ENCODE results near the gene SFR1. TPM values are rescaled to one million over a fixed set of nuclear protein-coding genes. Genes with fewer than 3 reads are reported as not detected.

Gene SFR1
- total RNA-seq, 1 donor from 2014 or later, result 6.1 TPM

GRCh38 chr10:104104418-104104817 lies 17.6 kb upstream of the SFR1 start:
- DNase-seq (ENCODE audit: low spot score), result no peak

DNA sequence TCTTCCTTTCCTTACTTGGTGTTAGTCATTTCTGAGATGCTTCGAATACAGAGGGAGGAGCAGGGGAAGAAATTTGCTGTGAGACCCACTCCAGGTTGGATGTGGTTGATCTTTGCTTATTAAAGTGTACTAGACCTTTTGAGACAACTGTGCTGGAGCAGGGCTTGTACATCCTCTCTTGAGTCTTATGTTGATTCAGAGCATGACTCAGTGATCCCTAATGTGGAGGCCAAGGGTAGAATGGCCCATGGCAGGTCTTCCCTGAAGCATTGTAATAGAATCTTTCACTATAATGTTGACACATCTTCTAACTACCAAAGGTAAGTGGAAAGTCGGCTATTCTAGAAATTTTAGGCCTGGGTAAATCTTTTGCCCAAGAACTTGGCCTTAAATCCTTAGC lies 17.0 kb upstream of the SFR1 start:
- no peak for DNase-seq (ENCODE audit: low spot score)

DNA sequence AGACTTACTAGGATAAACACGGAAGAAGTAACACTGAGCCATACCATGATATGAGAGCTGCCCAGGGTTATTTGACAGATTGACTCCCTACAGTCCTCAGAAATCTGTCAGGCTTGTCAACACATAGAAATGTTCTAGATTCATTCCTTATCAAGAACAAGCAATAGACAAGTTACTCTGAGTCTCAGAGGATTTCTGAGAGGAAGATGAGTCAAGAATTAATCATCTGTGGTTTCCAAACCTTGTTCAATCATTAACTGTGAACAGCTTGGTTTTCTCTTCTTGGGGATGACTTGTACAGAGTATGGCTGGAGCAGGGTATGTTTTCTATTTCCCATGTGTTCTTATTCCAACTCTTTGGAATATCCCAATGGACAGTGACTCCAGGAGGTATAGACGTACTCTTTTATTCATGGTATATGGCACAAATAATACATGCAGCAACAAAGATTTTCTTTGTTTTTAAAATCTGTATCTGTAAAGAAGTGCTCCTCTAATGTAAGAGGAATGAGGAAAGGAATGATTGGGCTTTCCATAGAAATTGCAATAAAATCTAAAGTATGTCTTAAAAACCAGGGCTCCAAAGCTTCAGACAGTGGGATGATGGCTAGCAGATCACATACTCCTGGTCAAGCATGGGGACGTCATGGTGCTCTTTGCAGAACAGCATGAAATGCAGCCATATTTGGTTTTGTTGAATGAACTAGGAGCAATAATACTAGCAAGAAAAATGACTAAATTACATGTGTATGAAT lies 11.9 kb upstream of the SFR1 start:
- DNase-seq (ENCODE audit: low spot score), result no peak

DNA sequence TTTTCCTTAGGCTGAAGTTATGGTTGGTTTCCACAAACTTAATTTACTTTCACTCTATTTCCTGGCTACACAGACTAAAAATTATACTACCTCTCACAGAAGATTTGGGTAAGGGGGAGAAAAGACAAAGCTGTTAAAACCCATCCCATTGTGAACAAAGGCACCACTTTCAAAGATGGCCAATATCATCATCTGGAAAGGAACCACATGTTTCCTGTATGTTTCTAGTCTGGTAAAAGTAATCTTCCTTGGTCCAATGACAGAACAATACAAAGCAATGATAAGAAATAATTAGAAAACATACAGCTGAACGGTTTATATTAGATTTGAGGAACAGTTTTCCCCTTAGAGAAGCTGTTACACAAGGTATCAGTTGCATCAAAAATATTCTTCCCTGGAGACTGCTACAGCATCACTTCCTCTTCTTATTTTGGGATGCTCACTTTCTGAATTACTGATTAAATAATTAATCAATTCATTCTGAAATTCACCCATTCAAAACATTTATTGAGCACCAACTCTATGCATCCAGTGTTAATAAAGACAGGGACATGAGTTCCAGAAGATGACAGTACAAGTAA lies 8.5 kb upstream of the SFR1 start:
- DNase-seq (ENCODE audit: low spot score), result no peak

DNA sequence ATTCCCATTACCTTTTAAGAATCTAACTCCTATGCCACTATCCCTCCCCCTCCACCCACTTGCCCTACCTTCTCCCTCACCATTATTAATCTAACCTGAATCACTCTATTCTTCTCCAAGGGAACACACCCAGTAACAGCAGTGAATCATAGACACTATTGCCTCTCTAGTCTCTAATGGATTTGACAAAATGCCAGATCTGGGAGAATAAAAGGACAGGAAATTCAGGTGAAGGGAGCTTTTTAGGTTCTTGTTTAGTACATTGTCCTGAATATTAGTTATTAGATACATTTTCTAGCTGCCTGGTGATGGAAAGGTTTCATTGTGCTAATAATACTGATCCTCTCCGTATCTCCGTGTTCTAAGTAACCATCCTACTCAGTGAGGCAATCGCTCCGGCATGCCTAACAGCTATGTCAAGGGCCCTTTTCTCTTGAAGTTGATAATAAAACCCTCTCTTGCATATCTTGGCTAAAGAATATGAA lies 4.1 kb upstream of the SFR1 start:
- no peak for DNase-seq (ENCODE audit: low spot score)

- no peak for DNase-seq (ENCODE audit: low spot score)
Measured at GRCh38 chr10:104119996-104120395, 2.0 kb upstream of the SFR1 start.

- DNase-seq (ENCODE audit: low spot score), result no peak
Measured at GRCh38 chr10:104120512-104120902, 1.5 kb upstream of the SFR1 start.

DNA sequence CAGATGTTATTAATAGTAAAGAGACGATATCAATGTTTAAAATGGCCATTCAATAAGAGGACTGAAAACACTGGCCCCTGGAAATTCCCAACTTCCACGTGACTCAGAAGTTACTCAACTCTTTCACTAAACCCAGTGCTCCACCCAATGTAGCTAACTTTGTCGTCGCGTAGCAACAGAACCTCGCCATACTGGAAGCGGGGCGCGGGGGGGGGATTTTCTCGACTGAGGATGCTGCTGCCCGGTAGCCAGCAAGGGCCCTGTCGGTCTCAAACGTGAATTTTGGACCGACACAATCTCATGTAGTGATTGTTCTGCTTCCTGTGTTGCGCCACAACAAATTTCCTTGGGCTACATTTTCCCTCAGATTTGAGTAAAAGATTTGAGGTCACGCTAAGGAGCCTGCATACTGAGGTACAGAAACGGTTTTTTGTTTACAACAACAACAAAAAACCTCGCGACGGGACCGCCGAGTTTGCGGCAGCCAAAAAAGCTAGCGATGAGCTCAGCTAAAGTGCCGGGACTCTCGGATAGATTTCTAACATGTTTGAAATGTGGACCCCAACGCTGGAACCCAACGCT lies 977 bp upstream of the SFR1 start:
- DNase-seq (ENCODE audit: low spot score), result peak; percentile 92

GRCh38 chr10:104122225-104123107 lies 495 bp downstream of the SFR1 start:
- DNase-seq (ENCODE audit: low spot score), result no peak

- no peak for DNase-seq (ENCODE audit: low spot score)
Measured at GRCh38 chr10:104123397-104123796, 1.4 kb downstream of the SFR1 start.

GRCh38 chr10:104127411-104127810 lies 5.4 kb downstream of the SFR1 start:
- no peak for DNase-seq (ENCODE audit: low spot score)

DNA sequence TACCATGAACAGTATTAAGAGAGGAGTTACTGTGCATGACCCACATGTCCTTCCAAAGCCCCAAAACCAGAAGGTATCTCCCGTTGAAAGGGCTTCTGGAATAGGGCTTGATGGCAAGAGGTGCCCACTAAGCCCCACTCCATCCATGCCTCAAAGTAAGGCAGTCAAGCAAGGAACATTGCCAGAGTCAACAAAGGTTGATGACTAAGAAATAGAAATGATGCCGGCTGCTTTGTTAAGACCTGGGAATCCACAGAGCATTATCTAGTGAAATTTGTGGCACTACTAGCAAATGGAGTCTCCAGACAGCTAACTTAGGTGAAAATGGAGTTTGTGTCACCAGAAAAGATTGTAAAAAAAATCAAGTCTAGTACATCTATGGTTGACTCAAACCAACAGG lies 6.2 kb downstream of the SFR1 start:
- DNase-seq (ENCODE audit: low spot score), result no peak

DNA sequence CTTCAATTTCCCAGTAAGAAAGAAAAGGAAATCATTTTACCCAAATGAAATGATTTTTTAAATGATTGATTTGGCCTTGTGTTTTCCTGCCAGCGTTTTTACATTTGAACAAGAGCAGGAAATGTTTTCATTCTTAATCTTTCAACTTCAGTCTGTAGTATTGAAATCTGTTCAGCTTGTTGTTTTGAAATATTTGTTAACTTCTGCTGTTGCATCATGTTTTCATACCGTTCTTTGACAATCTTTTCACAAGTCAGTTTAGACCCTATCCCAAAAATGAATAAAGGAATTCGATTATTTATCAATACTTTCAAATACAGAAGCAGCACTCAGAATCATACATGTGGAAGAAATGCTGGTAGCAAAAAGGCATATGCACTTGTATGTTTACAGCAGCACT lies 8.1 kb downstream of the SFR1 start:
- DNase-seq (ENCODE audit: low spot score), result no peak

- no peak for DNase-seq (ENCODE audit: low spot score)
Measured at GRCh38 chr10:104138131-104138530, 16.2 kb downstream of the SFR1 start.

GRCh38 chr10:104139221-104139620 lies 17.2 kb downstream of the SFR1 start:
- DNase-seq (ENCODE audit: low spot score), result no peak

DNA sequence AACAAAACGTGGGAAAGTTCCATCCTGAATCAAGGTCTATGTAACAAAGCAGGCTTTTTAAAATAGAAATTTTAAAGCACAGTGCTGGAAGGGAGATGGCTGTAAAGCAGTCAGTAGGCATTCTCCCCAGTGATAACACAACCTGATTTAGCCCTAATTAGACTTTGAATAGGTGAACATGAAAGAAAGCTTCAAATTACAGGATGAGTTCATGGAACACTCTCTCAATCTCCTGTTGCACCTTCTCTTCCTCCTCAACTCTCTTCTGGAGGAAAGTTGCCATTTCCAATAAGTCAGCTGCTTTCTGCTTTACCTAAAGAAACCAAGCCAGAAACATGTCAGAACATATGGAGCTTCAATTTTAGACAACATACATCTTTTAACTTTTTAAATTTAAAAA lies 20.1 kb downstream of the SFR1 start:
- no peak for DNase-seq (ENCODE audit: low spot score)

DNA sequence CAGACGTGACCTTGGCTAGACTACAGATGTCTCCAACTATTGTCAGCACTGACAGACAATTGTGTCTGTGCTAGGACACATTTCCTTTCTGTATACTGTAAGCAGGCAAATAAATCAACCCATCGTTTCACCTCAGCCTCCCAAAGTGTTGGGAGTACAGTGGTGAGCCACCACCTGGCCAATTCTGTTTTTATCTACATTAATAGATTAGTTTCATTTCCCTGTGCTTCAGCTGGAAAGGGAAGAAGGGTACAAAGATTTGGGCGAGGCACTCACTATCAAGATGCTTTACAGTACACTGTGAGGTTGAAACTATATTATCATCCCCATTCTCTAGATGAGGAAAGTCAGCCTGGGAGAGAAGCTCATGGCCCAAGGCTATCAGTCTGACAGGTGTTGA lies 21.9 kb downstream of the SFR1 start:
- no peak for DNase-seq (ENCODE audit: low spot score)

- DNase-seq (ENCODE audit: low spot score), result no peak
Measured at GRCh38 chr10:104144931-104145330, 23.0 kb downstream of the SFR1 start.

- no peak for DNase-seq (ENCODE audit: low spot score)
Measured at GRCh38 chr10:104146882-104147281, 24.9 kb downstream of the SFR1 start.

DNA sequence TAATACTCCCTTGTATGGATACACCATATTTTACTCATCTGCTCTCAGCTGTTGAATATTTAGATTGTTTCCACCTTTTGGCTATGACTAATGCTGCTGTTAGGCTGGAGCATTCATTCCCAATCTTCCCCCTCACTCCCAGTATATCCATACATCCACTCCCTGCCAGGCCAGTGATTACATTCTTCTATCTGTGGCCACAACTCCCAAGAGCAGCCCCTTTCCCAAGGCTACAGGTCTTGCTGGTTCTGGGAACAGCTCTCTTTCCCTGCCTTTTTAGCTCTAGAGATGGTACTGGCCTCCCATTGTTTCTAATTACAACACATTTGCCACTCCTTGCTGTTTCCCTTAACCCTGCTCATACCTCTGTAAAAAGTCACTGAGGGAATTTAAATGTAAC lies 28.2 kb downstream of the SFR1 start:
- DNase-seq (ENCODE audit: low spot score), result no peak

- DNase-seq (ENCODE audit: low spot score), result no peak
Measured at GRCh38 chr10:104151737-104152136, 29.8 kb downstream of the SFR1 start.

DNA sequence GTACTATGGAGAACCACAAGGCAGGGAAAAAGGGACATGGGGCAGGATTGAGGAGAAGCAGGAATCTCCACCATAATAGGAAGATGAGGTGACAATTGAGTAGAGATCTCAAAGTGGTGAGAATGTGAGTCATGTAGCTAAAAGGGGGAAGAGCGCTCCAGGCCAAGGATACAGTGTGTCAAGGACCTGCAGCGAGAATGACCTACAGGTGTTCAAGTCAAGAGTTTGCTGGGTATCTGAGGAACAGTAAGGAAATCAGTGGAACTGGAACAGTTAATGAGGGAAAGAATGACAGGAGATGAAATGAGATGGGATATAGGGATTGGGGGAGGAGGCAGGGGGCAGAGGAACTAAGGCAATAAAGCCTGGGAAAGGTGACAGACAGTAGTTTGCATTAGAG lies 33.6 kb downstream of the SFR1 start:
- no peak for DNase-seq (ENCODE audit: low spot score)

Measured in mesenteric fat pad (tissue), 1 donor.